Stimulated activated CD4-positive, alpha-beta T cell treated with anti-CD3 and anti-CD28 coated beads, Interleukin-4, amount 100 ng/mL, for 4 hours (primary cell): Measurements from ENCODE around the gene ZNF75A.
"Not testable (repeated sequence)": the region's sequence is repeated elsewhere in the genome, so short reads cannot be mapped to it uniquely, and the experiment has no call there.

Source experiments
- DNase-seq, 2 experiments: peaks; one replicate each; pipeline ENCODE4 v3.0.0-alpha.2; 2020

The ZNF75A gene

GRCh38 chr16:3305109-3306068 is at the start of gene ZNF75A, which contains the start of gene TIGD7:
ZNF75A (plus strand) TSS chr16:3305497; CDS start chr16:3308429, 2,932 bp downstream.
TIGD7 (minus strand) TSS chr16:3305430; CDS start chr16:3300614, 4,816 bp downstream.
- DNase-seq: peak; percentile 74 to 82

- DNase-seq: no peak
Measured at GRCh38 chr16:3256146-3256865, 49.0 kb upstream of the ZNF75A start, which contains the start of gene MEFV. MEFV (minus strand) TSS chr16:3256633; CDS start chr16:3256587, 46 bp downstream.

DNA sequence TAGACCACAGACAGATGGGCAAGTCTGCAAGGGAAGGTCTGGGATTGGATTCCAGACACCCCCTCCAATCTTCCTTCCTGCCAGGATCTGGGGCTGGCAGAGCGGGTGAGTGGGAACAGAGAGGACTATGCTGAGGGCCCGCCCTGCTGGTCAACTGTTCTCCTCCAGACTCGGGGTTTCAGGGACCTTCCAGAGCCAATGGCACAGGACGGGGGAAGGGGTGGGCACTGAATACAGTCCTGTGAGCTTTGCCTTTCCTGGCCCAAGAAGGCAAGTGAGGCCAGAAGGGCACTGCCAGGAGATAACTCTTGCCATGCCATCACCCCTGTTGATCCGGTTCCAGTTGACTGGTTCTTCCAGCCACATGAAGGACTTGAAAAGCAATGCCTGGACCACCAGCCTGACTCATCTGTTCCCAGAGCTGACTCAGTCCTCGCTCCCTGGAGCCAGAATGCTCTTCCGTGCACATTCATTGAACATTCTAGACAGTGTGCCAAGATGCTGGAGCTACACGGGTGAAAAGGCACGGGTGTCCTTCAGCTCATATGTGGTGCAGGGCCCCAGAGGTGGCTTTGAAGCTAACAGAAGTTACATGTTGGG is 48.3 kb upstream of the ZNF75A start:
- no peak for DNase-seq

DNA sequence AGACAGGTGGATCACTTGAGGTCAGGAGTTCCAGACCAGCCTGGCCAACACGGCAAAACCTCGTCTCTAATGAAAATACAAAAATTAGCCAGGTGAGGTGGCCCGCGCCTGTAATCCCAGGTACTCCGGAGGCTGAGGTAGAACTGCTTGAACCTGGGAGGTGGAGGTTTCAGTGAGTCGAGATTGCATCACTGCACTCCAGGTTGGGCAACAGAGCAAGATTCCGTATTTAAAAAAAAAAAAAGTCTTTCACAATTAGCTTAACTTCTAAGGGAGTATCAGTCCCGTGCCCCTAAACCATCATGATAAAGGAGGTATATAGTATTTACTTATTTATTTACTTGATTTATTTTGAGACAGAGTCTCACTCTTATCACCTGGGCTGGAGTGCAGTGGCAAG is 45.5 kb upstream of the ZNF75A start:
- no peak for DNase-seq

DNA sequence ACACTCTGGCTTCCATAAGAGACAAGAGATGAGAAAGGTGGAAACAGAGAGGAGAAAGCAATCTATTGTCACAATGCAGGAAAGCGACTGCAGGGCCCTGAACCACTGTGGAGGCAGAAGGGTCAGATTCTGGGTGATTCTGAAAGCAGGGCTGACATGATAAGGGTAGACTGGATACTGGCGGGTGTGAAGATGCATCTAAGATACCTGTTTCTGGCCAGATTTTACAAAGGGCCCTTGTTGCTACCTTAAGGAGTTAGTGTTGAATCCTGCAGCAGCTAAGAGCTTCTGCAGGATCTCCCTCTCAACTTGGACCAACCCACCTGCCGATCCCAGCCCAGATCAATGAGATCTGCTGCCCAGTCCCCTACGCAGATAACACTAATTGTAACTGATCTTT is 42.8 kb upstream of the ZNF75A start:
- DNase-seq: no peak

DNA sequence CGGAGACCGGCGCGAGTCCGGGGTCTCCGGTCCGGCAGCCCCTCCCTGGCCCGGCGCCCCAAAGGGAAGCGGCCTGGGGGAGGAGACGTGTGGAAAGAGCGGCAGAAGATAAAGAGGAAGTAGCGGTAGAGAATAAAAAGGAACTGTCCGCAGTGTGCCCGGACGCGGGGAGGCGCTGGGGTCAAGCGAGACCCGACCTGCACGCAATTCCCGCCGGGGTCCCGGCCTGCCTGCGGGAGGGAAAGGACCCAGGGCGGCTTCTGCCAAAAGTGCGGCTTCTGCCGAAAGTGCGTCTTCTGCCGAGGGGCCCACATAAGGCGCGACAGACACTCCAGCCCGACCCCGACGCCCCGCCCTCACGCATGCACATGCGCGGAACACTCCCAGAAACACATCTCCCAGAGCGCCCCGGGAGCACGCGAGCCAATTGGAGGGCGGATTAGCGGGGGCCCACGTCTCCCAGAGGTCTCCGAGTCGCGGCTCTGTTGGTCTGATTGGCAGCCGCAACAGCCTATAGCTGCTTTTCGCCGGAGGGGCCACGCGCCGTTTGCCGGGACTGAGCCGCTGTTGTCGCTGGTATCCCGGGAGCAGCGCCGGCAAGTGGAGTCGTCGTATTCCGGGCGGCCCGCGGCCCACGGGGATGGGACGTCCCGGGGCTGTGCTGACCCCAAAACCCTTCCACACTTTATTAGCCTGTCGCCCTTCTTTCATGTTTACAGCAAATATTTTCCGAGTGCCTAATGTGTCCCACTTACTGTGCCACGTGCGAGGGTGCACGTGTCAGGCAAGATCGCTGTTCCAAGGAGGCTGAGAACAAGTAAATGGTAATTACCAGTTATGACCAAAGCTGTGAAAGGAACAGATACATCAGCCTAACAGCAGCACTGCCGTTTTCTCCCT is 40.9 kb upstream of the ZNF75A start:
- DNase-seq: peak; percentile 98 to 99

DNA sequence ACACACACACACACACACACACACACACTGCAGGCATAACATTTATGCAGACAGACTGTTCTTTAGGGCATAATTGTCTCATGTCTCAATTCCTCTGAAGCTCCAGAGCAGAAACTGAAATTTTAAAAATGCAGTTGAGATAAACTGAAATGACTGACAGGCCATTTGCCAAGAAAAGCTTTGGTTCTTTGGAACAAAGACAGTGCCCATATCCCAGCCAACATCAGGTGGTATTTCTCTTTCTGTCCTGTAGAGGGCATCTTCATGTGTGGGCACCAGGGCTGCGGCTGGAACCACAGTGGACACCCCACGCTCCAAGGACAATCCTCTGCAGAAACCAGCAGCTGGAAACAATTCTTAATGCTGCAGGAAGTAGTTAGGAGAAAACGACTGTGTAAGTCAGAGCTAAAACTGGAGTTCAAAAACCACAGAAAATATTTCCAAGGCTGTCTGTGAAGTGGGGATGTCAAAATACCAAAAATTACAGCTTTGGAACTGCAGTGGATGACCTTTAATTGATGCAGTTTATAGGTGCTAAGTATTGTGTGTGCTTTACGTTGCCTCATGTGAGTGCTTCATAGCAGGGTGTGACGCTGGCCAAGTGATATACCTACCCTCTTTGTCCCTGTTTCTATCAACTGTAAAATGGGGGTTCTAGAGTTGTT is 38.3 kb upstream of the ZNF75A start:
- no peak for DNase-seq

DNA sequence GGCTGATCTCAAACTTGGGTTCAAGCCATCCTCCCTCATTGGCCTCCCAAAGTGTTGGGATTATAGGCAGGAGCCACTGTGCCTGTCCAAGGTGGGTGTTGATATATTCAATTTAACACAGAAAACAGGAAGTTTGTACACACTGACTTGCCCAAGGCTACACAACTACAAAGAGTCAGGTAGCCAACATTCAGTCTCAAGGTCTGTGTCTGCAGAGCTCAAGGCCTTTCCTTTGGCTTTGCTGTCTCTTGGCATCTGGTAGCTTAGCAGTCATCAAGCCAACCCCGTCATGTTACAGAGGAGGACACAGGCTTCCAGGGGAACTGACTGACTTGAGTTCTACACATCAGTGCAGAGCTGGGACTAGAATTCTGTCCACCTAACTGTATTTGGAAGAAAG is 37.0 kb upstream of the ZNF75A start:
- DNase-seq: no peak

- DNase-seq: not testable (repeated sequence)
Measured at GRCh38 chr16:3270718-3271117, 34.6 kb upstream of the ZNF75A start.

GRCh38 chr16:3271281-3271680 is 34.0 kb upstream of the ZNF75A start:
- not testable (repeated sequence) for DNase-seq

- no peak for DNase-seq
Measured at GRCh38 chr16:3274490-3274889, 30.8 kb upstream of the ZNF75A start.

GRCh38 chr16:3274947-3275346 is 30.4 kb upstream of the ZNF75A start:
- no peak for DNase-seq

- DNase-seq: no peak
Measured at GRCh38 chr16:3276679-3277078, 28.6 kb upstream of the ZNF75A start.

DNA sequence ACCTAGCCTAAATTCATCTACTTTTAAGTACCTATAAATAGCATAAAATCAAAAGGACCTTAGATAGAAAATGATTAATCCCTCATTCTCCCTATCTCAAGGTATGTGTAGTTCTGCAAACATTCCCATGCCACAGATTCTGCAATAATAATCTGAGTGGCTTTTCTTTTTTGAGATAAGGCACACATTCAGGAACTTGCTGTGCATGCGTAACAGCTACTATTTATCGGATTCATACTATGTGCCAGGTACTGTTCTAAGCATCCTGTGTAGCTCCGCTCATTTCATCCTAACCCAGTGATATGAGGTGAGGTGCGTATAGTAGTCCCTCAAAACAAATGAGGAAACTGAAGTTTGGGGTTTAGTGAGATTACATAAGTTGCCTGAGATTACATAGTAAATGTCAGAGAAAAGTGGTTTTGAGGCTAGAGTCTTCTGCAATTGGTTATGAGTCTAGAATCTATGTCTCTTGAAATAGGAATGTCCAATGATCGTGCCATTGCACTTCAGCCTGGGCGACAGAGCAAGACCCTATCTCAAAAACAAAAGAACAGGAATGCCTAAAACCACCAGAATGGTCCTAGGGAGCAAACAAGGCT is 24.0 kb upstream of the ZNF75A start:
- no peak for DNase-seq

- DNase-seq: no peak
Measured at GRCh38 chr16:3282103-3282729, 23.1 kb upstream of the ZNF75A start.

- DNase-seq: peak; percentile 89 to 95
Measured at GRCh38 chr16:3282730-3283542, 22.4 kb upstream of the ZNF75A start, which contains the start of gene ZNF263. ZNF263 (plus strand) TSS chr16:3283491; CDS start chr16:3283819, 328 bp downstream.

- no peak for DNase-seq
Measured at GRCh38 chr16:3283543-3284447, 21.5 kb upstream of the ZNF75A start.

GRCh38 chr16:3285131-3285530 is 20.2 kb upstream of the ZNF75A start:
- DNase-seq: no peak
